Measurements from ENCODE around the gene PCDHGB4. TPM values are rescaled to one million over a fixed set of nuclear protein-coding genes. Genes with fewer than 3 reads are reported as not detected.
A peak's percentile ranks its signal among the peaks of the same experiment; 100 is the strongest.

The PCDHGB4 gene
- total RNA-seq, 2 experiments from 2014 or later = 6.9 to 9.3 TPM

GRCh38 chr5:141351591-141351990 is 35.9 kb upstream of the PCDHGB4 start:
- no peak for TF ChIP-seq EZH2phosphoT487 (IDR thresholded peaks at IDR 0.05; ENCODE audit: borderline replicate concordance, low read depth, low read length)
- no peak for TF ChIP-seq CTCF (conservative IDR thresholded peaks at IDR 0.05; ENCODE audit: low read length)
- Histone ChIP-seq H3K9me2 (ENCODE audit: insufficient read depth, low read length) (no peaks in the 10 kb centered on the region), H3K79me2 (ENCODE audit: insufficient read depth, low read depth, low read length) (no peaks in the 10 kb centered on the region), H3K4me1 (ENCODE audit: insufficient read depth, low read length, poor library complexity, severe bottlenecking) (peaks cover 7% of the 10 kb centered on the region), H3K4me3 (ENCODE audit: low read depth, low read length, poor library complexity, severe bottlenecking) (no peak overlapping the region), H4K20me1 (ENCODE audit: insufficient read depth, low read length) (no peaks in the 10 kb centered on the region), H3K9me3 (ENCODE audit: low read length) (no peaks in the 10 kb centered on the region), H2AFZ (ENCODE audit: low read length) (no peak overlapping the region), H3K27ac (ENCODE audit: low read depth, low read length, poor library complexity, severe bottlenecking) (no peak overlapping the region), H3K4me2 (ENCODE audit: low read length) (no peak overlapping the region), H3K36me3 (ENCODE audit: insufficient read depth, low read length) (no peaks in the 10 kb centered on the region)
- BruUV-seq (replicated peaks) = no TSS peak
- POLR2A ChIA-PET = no interaction called here
- intact Hi-C loops (cut with micrococcal nuclease; ENCODE audit: unreplicated experiment) = loop anchor here (10.0 kb wide), 1 partner anchor 157 kb away; the partner anchor contains the start of genes PCDHB10 and PCDHB11
- CTCF ChIA-PET (ENCODE audit: unreplicated experiment) = no interaction called here
- DNase-seq (ENCODE audit: low spot score) = no peak

- Histone ChIP-seq H3K4me3 (ENCODE audit: low read depth, low read length, poor library complexity, severe bottlenecking) (no peak within 1 kb of the TSS), H3K9me3 (ENCODE audit: low read length) (no peaks in the 10 kb centered on the region), H4K20me1 (ENCODE audit: insufficient read depth, low read length) (no peaks in the 10 kb centered on the region), H3K36me3 (ENCODE audit: insufficient read depth, low read length) (no peaks in the 10 kb centered on the region), H2AFZ (ENCODE audit: low read length) (peak within 1 kb of the TSS; percentile 46; the same call in 1 of the 2 replicates), H3K27ac (ENCODE audit: low read depth, low read length, poor library complexity, severe bottlenecking) (no peak within 1 kb of the TSS), H3K79me2 (ENCODE audit: insufficient read depth, low read depth, low read length) (no peaks in the 10 kb centered on the region; the same call in 1 of the 2 replicates), H3K9me2 (ENCODE audit: insufficient read depth, low read length) (no peaks in the 10 kb centered on the region), H3K4me1 (ENCODE audit: insufficient read depth, low read length, poor library complexity, severe bottlenecking) (peaks cover 7% of the 10 kb centered on the region), H3K4me2 (ENCODE audit: low read length) (peak within 1 kb of the TSS; percentile 32)
- no TSS peak for BruUV-seq (replicated peaks)
- TF ChIP-seq CTCF (conservative IDR thresholded peaks at IDR 0.05; ENCODE audit: low read length) (peak; percentile 98), EZH2phosphoT487 (IDR thresholded peaks at IDR 0.05; ENCODE audit: borderline replicate concordance, low read depth, low read length) (no peak)
- intact Hi-C loops (cut with micrococcal nuclease; ENCODE audit: unreplicated experiment) = loop anchor here (1.0 to 10.0 kb wide), 3 partner anchors 24 to 160 kb away; partner anchors contain the start of genes PCDHB10, PCDHB11 and PCDHGA10
- POLR2A ChIA-PET = no interaction called here
- CTCF ChIA-PET (ENCODE audit: unreplicated experiment) = interaction anchor here (1.4 kb wide), 1 partner anchor 36 kb away, joined by 3 read pairs; no protein-coding TSS in a partner anchor
- DNase-seq (ENCODE audit: low spot score) = peak; percentile 39
Measured at GRCh38 chr5:141354900-141355469, 32.5 kb upstream of the PCDHGB4 start, which contains the start of gene PCDHGA4. Gene PCDHGA4 (plus strand): TSS chr5:141355021. CDS start chr5:141355108, 87 bp downstream.

GRCh38 chr5:141355641-141356040 is 31.9 kb upstream of the PCDHGB4 start:
- peaks cover 4% of the 10 kb centered on the region; the same call in 1 of the 2 replicates for H3K79me2 ChIP-seq (ENCODE audit: insufficient read depth, low read depth, low read length)
- ChIA-PET CTCF (ENCODE audit: unreplicated experiment) (interaction anchor here (1.1 to 1.4 kb wide), 2 partner anchors 37 to 208 kb away, joined by 3 read pairs; no protein-coding TSS in a partner anchor), POLR2A (no interaction called here)
- TF ChIP-seq EZH2phosphoT487 (IDR thresholded peaks at IDR 0.05; ENCODE audit: borderline replicate concordance, low read depth, low read length) (no peak), CTCF (conservative IDR thresholded peaks at IDR 0.05; ENCODE audit: low read length) (no peak)
- no peak for DNase-seq (ENCODE audit: low spot score)
- BruUV-seq (replicated peaks) = no TSS peak
- H3K27ac ChIP-seq (ENCODE audit: low read depth, low read length, poor library complexity, severe bottlenecking) = no peak overlapping the region
- no peaks in the 10 kb centered on the region for H3K9me3 ChIP-seq (ENCODE audit: low read length)
- H4K20me1 ChIP-seq (ENCODE audit: insufficient read depth, low read length) = no peaks in the 10 kb centered on the region
- no peak overlapping the region for H2AFZ ChIP-seq (ENCODE audit: low read length)
- H3K9me2 ChIP-seq (ENCODE audit: insufficient read depth, low read length) = no peaks in the 10 kb centered on the region
- H3K36me3 ChIP-seq (ENCODE audit: insufficient read depth, low read length) = no peaks in the 10 kb centered on the region
- intact Hi-C loops (cut with micrococcal nuclease; ENCODE audit: unreplicated experiment) = loop anchor here (1.0 to 10.0 kb wide), 3 partner anchors 24 to 161 kb away; partner anchors contain the start of genes PCDHB10, PCDHB11 and PCDHGA10
- no peak overlapping the region for H3K4me3 ChIP-seq (ENCODE audit: low read depth, low read length, poor library complexity, severe bottlenecking)
- H3K4me1 ChIP-seq (ENCODE audit: insufficient read depth, low read length, poor library complexity, severe bottlenecking) = peaks cover 14% of the 10 kb centered on the region
- H3K4me2 ChIP-seq (ENCODE audit: low read length) = no peak overlapping the region
